Erythroblast (primary cell): Measurements from ENCODE around the gene SYS1.

Experiments
- DNase-seq, 2 experiments: peaks; one replicate each; lab custom pipeline; 2025; lab: John Stamatoyannopoulos, UW
- GATA1 ChIP-seq: IDR thresholded peaks from 2 replicates; pipeline ENCODE4 v1.6.1; 2011; ENCODE audit warnings: low read depth, mild to moderate bottlenecking, control low read depth, low read length, moderate library complexity
- POLR2A ChIP-seq: IDR thresholded peaks from 2 replicates; pipeline ENCODE4 v1.6.1; 2011; ENCODE audit warnings: mild to moderate bottlenecking, low read length

The SYS1 gene

GRCh38 chr20:45372646-45373352, 9.8 kb downstream of the SYS1 start:
- TF ChIP-seq GATA1 (no peak), POLR2A (no peak)
- no peak for DNase-seq

DNA sequence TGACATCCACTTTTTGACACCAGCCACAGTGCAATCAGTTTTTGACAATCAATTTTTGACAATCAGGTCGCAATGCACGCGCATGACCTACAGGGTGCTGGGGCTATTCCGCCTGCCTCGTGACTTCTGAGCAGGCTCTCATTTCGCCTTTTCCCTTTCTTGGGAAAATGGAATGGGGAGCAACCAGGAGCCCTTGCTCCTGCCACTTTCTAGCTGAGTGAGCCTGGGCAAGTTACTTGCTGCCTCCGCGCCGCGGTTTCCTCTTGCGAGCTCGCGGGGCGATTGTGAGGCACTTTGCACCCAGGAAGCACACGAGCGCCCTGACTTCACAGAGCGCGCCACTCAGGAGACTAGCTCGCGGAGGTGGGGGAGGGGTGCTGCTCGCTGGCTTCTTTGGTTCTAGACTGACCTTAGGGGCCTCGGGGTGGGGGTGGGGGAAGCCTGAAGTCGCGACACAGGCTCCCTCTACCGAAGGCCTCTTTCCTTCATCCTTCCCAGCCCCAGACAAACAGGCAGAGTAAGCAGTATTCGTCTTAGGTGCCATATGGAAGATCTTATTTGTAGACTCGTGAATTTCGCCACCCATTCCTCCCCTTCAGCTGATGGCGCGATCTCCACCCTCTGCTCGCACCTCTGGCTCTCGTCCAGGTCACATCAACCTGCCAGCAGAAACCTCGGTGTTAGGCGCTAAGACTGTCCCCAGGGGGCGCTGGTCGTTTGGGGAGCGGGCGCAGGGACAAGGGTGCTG, 10.6 kb downstream of the SYS1 start:
- TF ChIP-seq GATA1, result no peak
- TF ChIP-seq POLR2A, result no peak
- DNase-seq, result peak; percentile 89 to 94

DNA sequence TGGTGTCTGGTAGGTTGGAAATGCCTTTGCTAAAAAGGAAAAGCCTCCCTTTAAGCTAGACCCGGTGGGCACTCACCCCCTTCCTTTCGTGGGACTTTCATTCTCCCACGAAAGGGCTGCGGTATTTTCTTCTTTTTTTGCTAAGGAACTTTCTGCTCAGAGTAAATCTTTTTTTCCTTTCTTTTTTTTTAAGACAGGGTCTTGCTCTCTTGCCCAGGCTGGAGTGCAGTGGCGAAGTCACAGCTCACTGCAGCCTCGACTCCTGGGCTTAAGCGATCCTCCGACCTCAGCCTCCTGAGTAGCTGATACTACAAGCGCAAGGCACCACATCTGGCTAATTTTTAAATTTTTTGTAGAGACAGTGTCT, 11.1 kb downstream of the SYS1 start:
- no peak for DNase-seq
- TF ChIP-seq GATA1 (no peak), POLR2A (no peak)

DNA sequence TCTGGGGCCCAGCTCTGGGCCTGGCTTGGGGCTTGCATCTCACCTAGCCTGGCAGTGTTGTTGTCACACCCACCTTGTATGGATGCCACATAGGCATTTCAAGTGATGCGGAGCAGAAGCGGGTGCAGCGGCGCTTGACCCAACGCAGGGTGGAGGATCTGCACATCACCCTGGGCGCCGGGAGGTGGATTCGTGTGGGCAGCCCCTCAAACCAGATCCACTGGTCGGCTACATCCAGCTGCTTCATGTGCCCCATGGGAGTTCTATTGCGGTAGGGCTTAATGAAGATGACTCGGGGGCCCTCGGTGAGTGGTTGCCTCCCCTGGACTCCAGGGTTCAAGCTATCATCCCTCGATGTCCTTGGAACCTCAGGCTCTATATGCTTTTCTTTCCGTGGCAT, 12.0 kb downstream of the SYS1 start:
- no peak for DNase-seq
- TF ChIP-seq POLR2A (no peak), GATA1 (no peak)

GRCh38 chr20:45377269-45377668, 14.3 kb downstream of the SYS1 start:
- no peak for TF ChIP-seq GATA1
- no peak for DNase-seq

- TF ChIP-seq GATA1 (no peak), POLR2A (no peak)
These were observed 15.2 kb downstream of the SYS1 start, which contains the start of gene TP53TG5 for GRCh38 chr20:45378191-45378590. Gene TP53TG5 (minus strand): TSS chr20:45378325. CDS start chr20:45378236, 89 bp downstream.

GRCh38 chr20:45387274-45387673, 24.3 kb downstream of the SYS1 start:
- no peak for DNase-seq

More at GRCh38 chr20:45378191-45378590, 15.2 kb downstream of the SYS1 start, which contains the start of gene TP53TG5:
- no peak for DNase-seq

DNA sequence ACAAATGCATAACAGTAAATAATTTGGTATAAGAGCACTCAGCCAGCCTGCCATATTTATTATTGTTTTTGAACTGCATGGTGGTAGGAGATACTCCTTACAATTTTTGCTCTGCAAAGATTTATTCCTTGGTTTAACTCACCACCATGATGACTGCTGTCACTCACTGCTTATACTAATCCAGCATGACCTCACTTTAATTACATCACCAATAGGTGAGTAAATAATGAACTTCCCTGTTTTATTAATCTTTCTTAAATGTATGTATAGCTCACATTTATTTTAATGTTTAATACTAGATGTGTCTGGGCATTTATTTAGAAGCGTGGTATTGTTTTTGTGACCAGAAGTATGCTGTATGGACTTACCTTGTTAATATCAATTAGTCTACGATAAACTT, 28.0 kb downstream of the SYS1 start:
- no peak for DNase-seq
- TF ChIP-seq GATA1 (no peak), POLR2A (no peak)

More at GRCh38 chr20:45387274-45387673, 24.3 kb downstream of the SYS1 start:
- TF ChIP-seq POLR2A (no peak), GATA1 (no peak)

DNA sequence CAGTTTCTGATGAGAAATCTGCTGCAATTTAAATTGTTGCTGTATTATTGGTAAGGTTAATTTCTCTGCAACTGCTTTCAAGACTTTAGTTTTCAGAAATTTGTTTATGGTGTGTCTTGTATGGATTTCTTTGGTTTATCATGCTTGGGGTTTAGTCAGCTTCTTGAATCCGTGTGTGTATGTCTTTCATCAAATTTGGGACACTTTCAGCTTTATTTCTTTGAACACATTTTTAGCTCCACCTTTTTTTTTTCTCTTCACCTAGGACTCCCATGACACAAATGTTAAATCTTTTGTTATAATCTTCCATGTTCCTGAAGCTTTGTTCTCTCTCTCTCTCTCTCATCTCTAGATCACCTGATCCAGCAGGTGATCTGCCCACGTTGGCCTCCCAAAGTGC, 28.6 kb downstream of the SYS1 start:
- no peak for DNase-seq
- TF ChIP-seq GATA1 (no peak), POLR2A (no peak)

DNA sequence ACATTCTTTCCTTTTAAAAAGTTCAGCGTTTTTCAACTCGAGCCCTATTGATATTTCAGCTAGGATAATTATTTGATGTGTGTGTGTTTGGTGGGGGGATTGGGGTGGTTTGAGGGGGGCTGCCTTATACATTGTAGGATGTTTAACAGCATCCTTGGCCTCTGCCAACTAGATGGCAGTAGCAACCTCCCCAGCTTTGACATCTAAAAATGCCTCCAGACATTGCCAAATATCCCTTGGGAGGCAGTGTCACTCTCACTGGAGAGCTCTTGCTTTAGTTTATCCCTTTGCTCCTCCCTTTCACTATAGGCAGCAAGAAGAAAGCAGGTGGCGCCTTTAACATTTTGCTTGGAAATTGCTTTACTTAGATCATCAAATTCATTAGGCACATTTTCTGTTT, 29.8 kb downstream of the SYS1 start:
- TF ChIP-seq GATA1 (no peak), POLR2A (no peak)
- DNase-seq, result no peak

DNA sequence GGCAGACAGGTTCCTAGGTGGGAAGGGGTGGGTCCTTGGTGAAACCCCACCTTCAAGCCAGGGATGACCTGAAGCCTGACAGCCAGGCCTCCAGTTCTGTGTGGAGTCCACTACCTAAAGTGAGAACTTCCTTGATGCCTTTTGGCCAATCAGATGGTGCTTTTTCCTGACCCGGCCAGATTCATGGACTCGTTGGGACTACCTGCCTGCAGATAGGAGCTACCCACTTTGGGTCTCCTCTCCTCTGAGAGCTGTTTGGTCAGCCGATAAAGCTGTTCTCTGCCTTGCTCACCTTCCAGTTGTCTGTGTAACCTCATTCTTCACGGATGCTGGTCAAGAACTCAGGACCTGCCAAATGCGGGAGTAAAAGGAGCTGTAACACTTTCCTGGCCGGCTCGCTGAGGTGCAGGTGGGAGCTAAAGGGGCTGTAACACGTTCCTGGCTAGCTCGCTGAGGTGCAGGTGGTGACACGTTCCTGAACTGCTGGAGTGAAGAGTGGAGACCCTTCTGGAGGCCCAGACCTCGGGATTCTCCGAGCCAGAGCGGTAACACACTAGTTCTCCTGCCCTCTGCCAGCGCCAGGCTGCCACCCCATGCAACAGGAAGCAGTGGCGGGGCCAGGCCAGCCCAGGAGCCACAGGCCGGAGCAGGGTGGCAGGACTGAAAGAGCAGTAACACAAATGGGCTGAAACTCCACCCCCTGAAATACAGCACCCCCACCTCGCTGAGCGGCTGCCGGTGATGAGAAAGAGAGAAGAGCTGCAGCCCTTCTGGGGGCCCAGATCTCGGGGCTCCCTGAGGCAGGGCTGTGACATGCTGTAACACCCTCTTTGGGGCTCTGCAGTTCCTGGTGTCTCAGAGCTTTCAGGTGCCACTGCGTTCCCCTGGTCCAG, 31.5 kb downstream of the SYS1 start:
- no peak for DNase-seq
- TF ChIP-seq POLR2A (no peak), GATA1 (no peak)

DNA sequence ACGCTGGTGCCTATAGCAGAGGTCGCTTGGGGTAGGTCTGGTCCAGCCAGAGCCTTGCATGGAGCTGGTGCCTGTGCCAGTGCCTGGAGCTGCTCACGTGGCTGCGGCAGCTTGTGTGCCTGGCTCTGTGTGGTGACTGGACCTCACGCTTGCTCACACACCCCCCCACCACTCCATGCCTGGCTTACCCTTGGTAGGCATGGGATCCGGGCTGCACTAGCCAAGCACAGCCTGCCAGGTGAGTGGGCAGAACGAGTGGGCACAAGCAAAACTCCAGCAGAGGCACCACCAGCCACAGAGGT, 32.1 kb downstream of the SYS1 start:
- no peak for TF ChIP-seq GATA1
- TF ChIP-seq POLR2A, result no peak
- DNase-seq, result no peak

DNA sequence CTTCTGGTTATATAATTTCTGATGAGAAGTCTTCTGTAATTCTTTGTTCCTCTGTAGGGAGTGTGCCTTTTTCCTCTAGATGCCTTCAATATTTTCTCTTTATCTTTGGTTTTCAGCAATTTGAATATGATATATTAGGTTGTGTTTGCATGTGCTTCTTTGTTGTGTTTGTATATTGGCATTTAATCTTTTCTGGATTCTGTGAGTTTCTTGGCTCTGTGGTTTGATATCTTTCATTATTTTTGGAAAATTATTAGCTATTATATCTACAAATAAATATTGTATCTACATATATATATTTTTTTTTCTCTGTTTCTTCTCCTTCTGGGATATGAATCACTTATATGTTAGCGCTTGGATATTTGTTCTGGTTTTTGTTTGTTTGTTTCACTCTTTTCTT, 36.1 kb downstream of the SYS1 start:
- no peak for DNase-seq
- no peak for TF ChIP-seq POLR2A
- TF ChIP-seq GATA1, result no peak

DNA sequence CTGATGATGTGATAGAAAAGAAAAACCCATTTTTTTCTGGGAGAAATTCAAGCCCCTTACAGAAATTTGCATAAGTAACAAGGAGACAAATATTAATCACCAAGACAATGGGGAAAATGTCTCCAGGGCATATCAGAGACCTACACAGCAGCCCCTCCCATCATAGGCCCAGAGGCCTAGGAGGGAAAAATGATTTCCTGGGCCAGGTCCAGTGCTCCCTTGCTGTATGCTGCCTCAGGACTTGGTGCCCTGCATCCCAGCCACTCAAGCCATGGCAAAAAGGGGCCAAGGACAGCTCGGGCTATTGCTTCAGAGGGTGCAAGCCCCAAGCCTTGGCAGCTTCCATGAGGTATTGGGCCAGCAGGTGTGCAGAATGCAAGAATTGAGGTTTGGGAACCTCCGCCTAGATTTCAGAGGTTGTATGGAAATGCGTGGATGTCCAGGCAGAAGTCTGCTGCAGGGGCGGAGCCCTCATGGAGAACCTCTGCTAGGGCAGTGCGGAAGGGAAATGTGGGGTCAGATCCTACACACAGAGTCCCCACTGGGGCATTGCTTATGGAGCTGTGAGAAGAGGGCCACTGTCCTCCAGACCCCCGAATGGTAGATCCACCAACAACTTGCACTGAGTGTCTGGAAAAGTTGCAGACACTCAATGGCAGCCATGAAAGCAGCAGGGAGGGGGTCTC, 37.5 kb downstream of the SYS1 start:
- TF ChIP-seq GATA1 (no peak), POLR2A (no peak)

More for the DNA sequence above, 37.5 kb downstream of the SYS1 start:
- no peak for DNase-seq
